Measurements from ENCODE around the gene ANP32E. TPM values are rescaled to one million over a fixed set of nuclear protein-coding genes. Genes with fewer than 3 reads are reported as not detected.

ANP32E gene
- total and polyA plus RNA-seq, 9 of the 15 experiments (the other 6 are each of a cell fraction or from before 2014, with no cell fraction given): 60.4 to 197 (median 104) TPM

DNA sequence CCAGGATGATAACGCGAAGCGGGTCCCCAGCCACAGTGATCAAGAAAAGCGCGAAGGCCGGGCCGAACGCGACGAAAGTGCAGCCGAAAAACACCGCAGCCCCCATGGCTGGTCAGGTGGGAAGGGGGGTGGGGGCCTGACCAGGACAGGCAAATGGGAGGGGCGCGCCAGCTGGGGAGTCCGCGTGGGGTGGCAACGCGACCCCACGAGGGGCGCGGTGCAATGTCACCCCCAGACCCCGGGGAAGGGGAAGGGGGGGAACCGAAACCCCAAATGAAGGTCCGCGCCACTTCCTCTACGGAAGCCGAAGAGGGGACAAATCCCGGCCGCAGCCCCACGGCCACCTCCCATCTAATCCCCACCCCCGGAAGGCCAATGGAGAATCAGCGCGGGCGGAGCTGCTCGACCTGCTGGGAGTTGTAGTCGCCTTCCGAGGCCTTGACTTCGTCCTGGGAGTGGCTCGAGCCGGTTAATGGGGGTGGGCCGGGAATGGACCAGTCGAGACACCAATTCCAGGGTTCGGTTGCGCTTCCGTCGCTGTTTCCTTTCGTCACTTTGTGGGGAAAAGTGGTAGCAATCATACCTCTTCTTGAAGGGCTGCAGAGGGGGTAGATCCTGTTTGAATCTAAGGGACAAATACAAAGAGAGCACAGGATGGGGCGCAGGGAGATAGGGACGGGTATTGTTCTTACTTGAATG, 32.9 kb upstream of the ANP32E start, which contains the start of gene APH1A (continued):
- TF ChIP-seq JUN (IDR thresholded peaks at IDR 0.05; ENCODE audit: borderline replicate concordance, low read depth, low read length): peak; percentile 38; the same call in 1 of the 2 replicates
- no peak for TF ChIP-seq JUN (CRISPR knock-in tag; IDR thresholded peaks at IDR 0.05; ENCODE audit: borderline replicate concordance)
- TF ChIP-seq MTA1 (IDR thresholded peaks at IDR 0.05; ENCODE audit: borderline replicate concordance): peak; percentile 92; the same call in 1 of the 2 replicates
- TF ChIP-seq DPF2 (IDR thresholded peaks at IDR 0.05): peak; percentile 37
- TF ChIP-seq SIX5 (IDR thresholded peaks at IDR 0.05; ENCODE audit: borderline replicate concordance in 1 of 2, insufficient read depth in 1 of 2, low read depth in 1 of 2, low read length in 2 of 2): peak; percentile 73; a peak in 3 of 4 replicates
- peak; percentile 72 to 80; a peak in 2 of 4 replicates for TF ChIP-seq SIN3A (IDR thresholded peaks at IDR 0.05; ENCODE audit: borderline replicate concordance in 2 of 2, control insufficient read depth in 1 of 2, low read depth in 2 of 2, low read length in 2 of 2)
- peak; percentile 50; the same call in 1 of the 2 replicates for TF ChIP-seq POLR2AphosphoS5 (IDR thresholded peaks at IDR 0.05; ENCODE audit: control insufficient read depth, insufficient read depth, low read depth, low read length)
- TF ChIP-seq, protein P1, sequence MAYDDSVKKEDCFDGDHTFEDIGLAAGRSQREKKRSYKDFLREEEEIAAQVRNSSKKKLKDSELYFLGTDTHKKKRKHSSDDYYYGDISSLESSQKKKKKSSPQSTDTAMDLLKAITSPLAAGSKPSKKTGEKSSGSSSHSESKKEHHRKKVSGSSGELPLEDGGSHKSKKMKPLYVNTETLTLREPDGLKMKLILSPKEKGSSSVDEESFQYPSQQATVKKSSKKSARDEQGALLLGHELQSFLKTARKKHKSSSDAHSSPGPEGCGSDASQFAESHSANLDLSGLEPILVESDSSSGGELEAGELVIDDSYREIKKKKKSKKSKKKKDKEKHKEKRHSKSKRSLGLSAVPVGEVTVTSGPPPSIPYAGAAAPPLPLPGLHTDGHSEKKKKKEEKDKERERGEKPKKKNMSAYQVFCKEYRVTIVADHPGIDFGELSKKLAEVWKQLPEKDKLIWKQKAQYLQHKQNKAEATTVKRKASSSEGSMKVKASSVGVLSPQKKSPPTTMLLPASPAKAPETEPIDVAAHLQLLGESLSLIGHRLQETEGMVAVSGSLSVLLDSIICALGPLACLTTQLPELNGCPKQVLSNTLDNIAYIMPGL (CRISPR knock-in tag; IDR thresholded peaks at IDR 0.05): 0 out of 2 replicates have a peak, but pooled peaks have one; percentile 64
- TF ChIP-seq, protein P2, sequence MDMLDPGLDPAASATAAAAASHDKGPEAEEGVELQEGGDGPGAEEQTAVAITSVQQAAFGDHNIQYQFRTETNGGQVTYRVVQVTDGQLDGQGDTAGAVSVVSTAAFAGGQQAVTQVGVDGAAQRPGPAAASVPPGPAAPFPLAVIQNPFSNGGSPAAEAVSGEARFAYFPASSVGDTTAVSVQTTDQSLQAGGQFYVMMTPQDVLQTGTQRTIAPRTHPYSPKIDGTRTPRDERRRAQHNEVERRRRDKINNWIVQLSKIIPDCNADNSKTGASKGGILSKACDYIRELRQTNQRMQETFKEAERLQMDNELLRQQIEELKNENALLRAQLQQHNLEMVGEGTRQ (CRISPR knock-in tag; IDR thresholded peaks at IDR 0.05): peak; percentile 39; the same call in 1 of the 2 replicates
- TF ChIP-seq, protein P3, sequence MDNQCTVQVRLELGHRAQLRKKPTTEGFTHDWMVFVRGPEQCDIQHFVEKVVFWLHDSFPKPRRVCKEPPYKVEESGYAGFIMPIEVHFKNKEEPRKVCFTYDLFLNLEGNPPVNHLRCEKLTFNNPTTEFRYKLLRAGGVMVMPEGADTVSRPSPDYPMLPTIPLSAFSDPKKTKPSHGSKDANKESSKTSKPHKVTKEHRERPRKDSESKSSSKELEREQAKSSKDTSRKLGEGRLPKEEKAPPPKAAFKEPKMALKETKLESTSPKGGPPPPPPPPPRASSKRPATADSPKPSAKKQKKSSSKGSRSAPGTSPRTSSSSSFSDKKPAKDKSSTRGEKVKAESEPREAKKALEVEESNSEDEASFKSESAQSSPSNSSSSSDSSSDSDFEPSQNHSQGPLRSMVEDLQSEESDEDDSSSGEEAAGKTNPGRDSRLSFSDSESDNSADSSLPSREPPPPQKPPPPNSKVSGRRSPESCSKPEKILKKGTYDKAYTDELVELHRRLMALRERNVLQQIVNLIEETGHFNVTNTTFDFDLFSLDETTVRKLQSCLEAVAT (IDR thresholded peaks at IDR 0.05): no peak
- no peak for TF ChIP-seq SREBF2 (CRISPR knock-in tag; IDR thresholded peaks at IDR 0.05)
- TF ChIP-seq LARP7 (IDR thresholded peaks at IDR 0.05): no peak
- peak in 2 of 3 experiments; percentile 76 to 86 for TF ChIP-seq YY1 (IDR thresholded peaks at IDR 0.05; ENCODE audit: borderline replicate concordance in 1 of 3, control insufficient read depth in 1 of 3, extremely low read depth in 1 of 3, insufficient read depth in 3 of 3, insufficient read length in 1 of 3, insufficient replicate concordance in 2 of 3, low read depth in 1 of 3, low read length in 2 of 3)
- TF ChIP-seq, protein P4, sequence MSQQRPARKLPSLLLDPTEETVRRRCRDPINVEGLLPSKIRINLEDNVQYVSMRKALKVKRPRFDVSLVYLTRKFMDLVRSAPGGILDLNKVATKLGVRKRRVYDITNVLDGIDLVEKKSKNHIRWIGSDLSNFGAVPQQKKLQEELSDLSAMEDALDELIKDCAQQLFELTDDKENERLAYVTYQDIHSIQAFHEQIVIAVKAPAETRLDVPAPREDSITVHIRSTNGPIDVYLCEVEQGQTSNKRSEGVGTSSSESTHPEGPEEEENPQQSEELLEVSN (IDR thresholded peaks at IDR 0.05; ENCODE audit: borderline replicate concordance in 1 of 2, extremely low read depth in 1 of 2, insufficient read depth in 1 of 2, insufficient read length in 1 of 2, low read depth in 1 of 2, low read length in 1 of 2, poor library complexity in 1 of 2, severe bottlenecking in 1 of 2): peak in 1 of 2 experiments; percentile 29
- peak; percentile 53 for TF ChIP-seq POLR2B (IDR thresholded peaks at IDR 0.05; ENCODE audit: low read depth, partially characterized antibody)
- TF ChIP-seq, protein P5, sequence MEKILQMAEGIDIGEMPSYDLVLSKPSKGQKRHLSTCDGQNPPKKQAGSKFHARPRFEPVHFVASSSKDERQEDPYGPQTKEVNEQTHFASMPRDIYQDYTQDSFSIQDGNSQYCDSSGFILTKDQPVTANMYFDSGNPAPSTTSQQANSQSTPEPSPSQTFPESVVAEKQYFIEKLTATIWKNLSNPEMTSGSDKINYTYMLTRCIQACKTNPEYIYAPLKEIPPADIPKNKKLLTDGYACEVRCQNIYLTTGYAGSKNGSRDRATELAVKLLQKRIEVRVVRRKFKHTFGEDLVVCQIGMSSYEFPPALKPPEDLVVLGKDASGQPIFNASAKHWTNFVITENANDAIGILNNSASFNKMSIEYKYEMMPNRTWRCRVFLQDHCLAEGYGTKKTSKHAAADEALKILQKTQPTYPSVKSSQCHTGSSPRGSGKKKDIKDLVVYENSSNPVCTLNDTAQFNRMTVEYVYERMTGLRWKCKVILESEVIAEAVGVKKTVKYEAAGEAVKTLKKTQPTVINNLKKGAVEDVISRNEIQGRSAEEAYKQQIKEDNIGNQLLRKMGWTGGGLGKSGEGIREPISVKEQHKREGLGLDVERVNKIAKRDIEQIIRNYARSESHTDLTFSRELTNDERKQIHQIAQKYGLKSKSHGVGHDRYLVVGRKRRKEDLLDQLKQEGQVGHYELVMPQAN (IDR thresholded peaks at IDR 0.05; ENCODE audit: borderline replicate concordance): peak; percentile 77
- no peak for TF ChIP-seq DACH1 (IDR thresholded peaks at IDR 0.05; ENCODE audit: partially characterized antibody)
- TF ChIP-seq C11orf30 (IDR thresholded peaks at IDR 0.05; ENCODE audit: low read depth): peak; percentile 73

Measured in K562 (cell line).